Fibroblast of mammary gland (primary cell): Measurements from ENCODE around the gene PMF1.
"Not testable (repeated sequence)": the region's sequence is repeated elsewhere in the genome, so short reads cannot be mapped to it uniquely, and the experiment has no call there.

ENCODE experiments used
- DNase-seq: peaks from one replicate; pipeline ENCODE4 v3.0.0-alpha.2; 2010; ENCODE audit warnings: low read depth
- H3K4me3 ChIP-seq: 2 replicates; pipeline ENCODE4 v1.5.1; 2011; ENCODE audit warnings: low read depth, mild to moderate bottlenecking, low read length, moderate library complexity; ENCODE audit not compliant: control insufficient read depth
- TF ChIP-seq, protein P1 (sequence below): conservative IDR thresholded peaks from 2 replicates; pipeline ENCODE4 v1.5.1; 2011; ENCODE audit warnings: low read depth, low read length, inconsistent platforms; ENCODE audit not compliant: control insufficient read depth, insufficient read depth

Gene PMF1

DNA sequence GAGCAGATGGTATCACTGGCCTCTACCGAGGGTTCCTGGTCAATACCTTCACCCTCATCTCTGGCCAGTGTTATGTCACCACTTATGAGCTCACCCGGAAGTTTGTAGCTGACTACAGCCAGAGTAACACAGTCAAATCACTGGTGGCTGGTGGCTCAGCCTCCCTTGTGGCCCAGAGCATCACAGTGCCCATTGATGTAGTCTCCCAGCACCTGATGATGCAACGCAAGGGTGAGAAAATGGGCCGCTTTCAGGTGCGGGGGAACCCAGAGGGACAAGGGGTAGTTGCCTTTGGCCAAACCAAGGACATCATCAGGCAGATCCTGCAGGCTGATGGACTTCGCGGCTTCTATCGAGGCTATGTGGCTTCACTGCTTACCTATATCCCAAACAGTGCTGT, 12.8 kb upstream of the PMF1 start:
- no peak overlapping the region for H3K4me3 ChIP-seq
- no peak for DNase-seq
- TF ChIP-seq, protein P1, sequence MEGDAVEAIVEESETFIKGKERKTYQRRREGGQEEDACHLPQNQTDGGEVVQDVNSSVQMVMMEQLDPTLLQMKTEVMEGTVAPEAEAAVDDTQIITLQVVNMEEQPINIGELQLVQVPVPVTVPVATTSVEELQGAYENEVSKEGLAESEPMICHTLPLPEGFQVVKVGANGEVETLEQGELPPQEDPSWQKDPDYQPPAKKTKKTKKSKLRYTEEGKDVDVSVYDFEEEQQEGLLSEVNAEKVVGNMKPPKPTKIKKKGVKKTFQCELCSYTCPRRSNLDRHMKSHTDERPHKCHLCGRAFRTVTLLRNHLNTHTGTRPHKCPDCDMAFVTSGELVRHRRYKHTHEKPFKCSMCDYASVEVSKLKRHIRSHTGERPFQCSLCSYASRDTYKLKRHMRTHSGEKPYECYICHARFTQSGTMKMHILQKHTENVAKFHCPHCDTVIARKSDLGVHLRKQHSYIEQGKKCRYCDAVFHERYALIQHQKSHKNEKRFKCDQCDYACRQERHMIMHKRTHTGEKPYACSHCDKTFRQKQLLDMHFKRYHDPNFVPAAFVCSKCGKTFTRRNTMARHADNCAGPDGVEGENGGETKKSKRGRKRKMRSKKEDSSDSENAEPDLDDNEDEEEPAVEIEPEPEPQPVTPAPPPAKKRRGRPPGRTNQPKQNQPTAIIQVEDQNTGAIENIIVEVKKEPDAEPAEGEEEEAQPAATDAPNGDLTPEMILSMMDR, result no peak

DNA sequence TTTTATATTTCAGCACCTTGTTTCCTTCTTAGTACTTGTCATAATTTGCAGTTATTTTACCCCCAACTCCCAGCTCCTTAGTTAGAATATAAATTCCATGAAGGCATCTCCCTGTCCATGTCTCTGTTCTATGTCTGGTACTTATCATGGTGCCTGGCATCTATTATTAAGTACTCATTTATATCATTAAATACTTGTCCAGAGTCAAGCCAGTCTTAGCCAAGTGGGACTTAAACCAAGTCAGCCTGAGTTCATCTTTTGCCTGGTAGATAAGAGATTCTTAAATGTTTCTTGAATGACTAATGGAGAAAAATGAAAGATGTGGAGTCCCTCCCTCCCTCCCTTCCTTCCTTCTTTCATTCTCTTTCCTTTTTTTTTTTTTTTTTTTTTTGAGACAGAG, 9.5 kb upstream of the PMF1 start:
- TF ChIP-seq, protein P1, result no peak
- DNase-seq, result peak; percentile 43
- H3K4me3 ChIP-seq, result no peak overlapping the region

DNA sequence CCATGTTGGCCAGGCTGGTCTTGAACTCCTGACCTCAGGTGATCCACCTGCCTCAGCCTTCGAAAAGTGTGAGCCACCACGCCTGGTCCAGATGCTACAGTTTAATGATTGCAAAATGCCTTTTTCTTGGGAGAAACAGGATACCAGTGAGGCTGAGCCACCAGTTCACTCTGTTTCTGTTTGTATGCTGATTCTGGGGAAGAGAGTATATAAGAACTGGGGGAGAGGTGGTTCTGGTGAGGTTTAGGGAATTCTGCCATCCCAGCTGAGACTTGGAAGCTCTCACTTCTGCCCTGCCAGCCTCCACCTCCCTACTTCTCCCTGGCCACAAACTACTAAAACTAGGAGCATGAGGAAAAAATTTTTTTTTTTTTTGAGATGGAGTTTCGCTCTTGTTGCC, 8.1 kb upstream of the PMF1 start:
- no peak overlapping the region for H3K4me3 ChIP-seq
- TF ChIP-seq, protein P1, result no peak
- DNase-seq, result peak; percentile 29

DNA sequence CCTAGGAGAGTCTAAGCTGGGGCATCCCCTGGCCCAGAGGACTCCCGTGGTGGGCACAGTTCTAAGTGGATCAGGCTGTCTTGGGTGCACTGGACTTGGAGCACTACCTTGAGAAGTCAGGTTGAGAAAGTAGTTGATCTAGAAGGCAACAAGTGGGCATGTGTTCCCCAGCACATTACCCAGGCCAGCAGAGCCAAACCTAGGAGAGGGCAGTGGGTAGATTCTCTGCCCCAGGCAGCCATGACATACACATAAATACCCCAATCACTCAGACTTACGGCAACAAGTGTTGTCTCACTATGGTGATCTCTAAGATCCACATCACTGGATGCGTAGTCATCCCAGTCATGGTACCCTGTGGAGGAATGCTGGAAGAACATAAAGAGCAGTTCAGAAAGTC, 1.6 kb upstream of the PMF1 start:
- no peak for DNase-seq
- TF ChIP-seq, protein P1, result no peak
- H3K4me3 ChIP-seq, result no peak overlapping the region

GRCh38 chr1:156212130-156212529, 677 bp upstream of the PMF1 start:
- H3K4me3 ChIP-seq, result peak overlapping the region; percentile 94
- no peak for DNase-seq
- TF ChIP-seq, protein P1, result no peak

- peak overlapping the region; percentile 94 for H3K4me3 ChIP-seq
- TF ChIP-seq, protein P1, result no peak
- DNase-seq, result no peak
These were observed 798 bp downstream of the PMF1 start for GRCh38 chr1:156213644-156213966.

GRCh38 chr1:156214024-156214748, 1.4 kb downstream of the PMF1 start:
- H3K4me3 ChIP-seq, result peak overlapping the region; percentile 94
- DNase-seq, result peak; percentile 90
- TF ChIP-seq, protein P1, result no peak

GRCh38 chr1:156216361-156217086, 3.7 kb downstream of the PMF1 start:
- not testable (repeated sequence) for DNase-seq, H3K4me3 ChIP-seq
